MM.1S (cell line): ENCODE data around the gene IMMP2L.
"Not testable (repeated sequence)": the region's sequence is repeated elsewhere in the genome, so short reads cannot be mapped to it uniquely, and the experiment has no call there.

Experiments
- DNase-seq: peaks from one replicate; pipeline ENCODE4 v3.0.0-alpha.2; 2015
- H2AFZ ChIP-seq: fragments of 300-600 bp; sonication (generic); 2 replicates; pipeline ENCODE4 v1.6.0; 2016; ENCODE audit warnings: antibody characterized with exemption, low read length
- H3F3A ChIP-seq: fragments of 300-600 bp; sonication (generic); 2 replicates; pipeline ENCODE4 v1.6.1; 2016; ENCODE audit warnings: mild to moderate bottlenecking, antibody characterized with exemption, low read length, moderate library complexity, mixed read lengths; ENCODE audit not compliant: insufficient read depth
- H3K27ac ChIP-seq: fragments of 300-600 bp; sonication (generic); 2 replicates; pipeline ENCODE4 v1.5.1; 2016; ENCODE audit warnings: mild to moderate bottlenecking, low read length
- H3K27me3 ChIP-seq: fragments of 300-600 bp; sonication (generic); replicated peaks from 2 replicates; pipeline ENCODE4 v1.6.0; 2016; ENCODE audit warnings: low read length; ENCODE audit not compliant: insufficient read depth
- H3K36me3 ChIP-seq: fragments of 300-600 bp; sonication (generic); replicated peaks from 2 replicates; pipeline ENCODE4 v1.6.1; 2016; ENCODE audit warnings: mild to moderate bottlenecking, low read length, mixed read lengths; ENCODE audit not compliant: insufficient read depth
- H3K4me1 ChIP-seq: fragments of 300-600 bp; sonication (generic); 2 replicates; pipeline ENCODE4 v1.6.1; 2016; ENCODE audit warnings: low read length, mixed read lengths
- H3K4me2 ChIP-seq: fragments of 300-600 bp; sonication (generic); 2 replicates; pipeline ENCODE4 v1.6.0; 2016; ENCODE audit warnings: low read depth, low read length
- H3K4me3 ChIP-seq: fragments of 300-600 bp; sonication (generic); 2 replicates; pipeline ENCODE4 v1.5.1; 2016; ENCODE audit warnings: low read length, mixed read lengths
- H3K79me2 ChIP-seq: fragments of 300-600 bp; sonication (generic); 2 replicates; pipeline ENCODE4 v1.6.1; 2016; ENCODE audit warnings: mixed run types, low read length, mixed read lengths
- H3K9ac ChIP-seq: fragments of 300-600 bp; sonication (generic); 2 replicates; pipeline ENCODE4 v1.6.1; 2016; ENCODE audit warnings: low read length, mixed read lengths
- H3K9me2 ChIP-seq: fragments of 300-600 bp; sonication (generic); replicated peaks from 2 replicates; pipeline ENCODE4 v1.6.1; 2016; ENCODE audit warnings: mild to moderate bottlenecking, low read length, mixed read lengths; ENCODE audit not compliant: insufficient read depth
- H3K9me3 ChIP-seq: fragments of 300-600 bp; sonication (generic); replicated peaks from 2 replicates; pipeline ENCODE4 v1.6.1; 2016; ENCODE audit warnings: mild to moderate bottlenecking, low read length, mixed read lengths; ENCODE audit not compliant: insufficient read depth
- H4K20me1 ChIP-seq: fragments of 300-600 bp; sonication (generic); 2 replicates; pipeline ENCODE4 v1.6.1; 2016; ENCODE audit warnings: mild to moderate bottlenecking, low read length, moderate library complexity, mixed read lengths; ENCODE audit not compliant: insufficient read depth
- EZH2 ChIP-seq: fragments of 300-600 bp; sonication (generic); optimal IDR thresholded peaks from 2 replicates; pipeline ENCODE3; 2017; ENCODE audit warnings: low read depth, mild to moderate bottlenecking, antibody characterized with exemption, low read length, mixed read lengths
- EZH2phosphoT487 ChIP-seq: fragments of 300-600 bp; sonication (generic); IDR thresholded peaks from 2 replicates; pipeline ENCODE4 v1.6.1; 2018; ENCODE audit warnings: antibody characterized with exemption, low read length
- TF ChIP-seq, protein P1 (sequence below): fragments of 300-600 bp; sonication (generic); IDR thresholded peaks from 2 replicates; pipeline ENCODE4 v1.5.1; 2016; ENCODE audit warnings: antibody characterized with exemption, low read length, mixed read lengths

The IMMP2L gene

DNA sequence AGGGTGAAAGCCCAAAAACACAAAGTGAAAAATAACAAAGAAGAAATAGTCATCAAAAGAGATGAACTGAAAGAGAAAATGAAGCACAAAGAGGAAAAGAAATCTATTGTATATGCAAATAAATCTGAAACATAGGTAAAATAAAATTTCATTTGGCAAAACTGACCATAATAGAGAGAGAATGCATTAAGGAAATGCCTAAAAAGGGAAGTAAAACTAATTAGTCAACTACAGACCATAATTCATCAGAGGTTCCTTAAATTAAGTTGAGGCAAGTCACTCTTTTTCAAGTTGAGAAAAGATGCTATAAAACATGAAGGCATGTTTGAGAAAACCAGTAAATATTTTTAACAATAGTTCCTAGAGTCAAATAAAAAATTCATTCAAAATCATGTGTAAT lies 238.1 kb downstream of the IMMP2L start:
- Histone ChIP-seq H3K9me2 (no peaks in the 10 kb centered on the region), H2AFZ (no peak overlapping the region), H3K4me1 (peaks cover 14% of the 10 kb centered on the region), H3K9ac (no peak overlapping the region), H3K4me3 (no peak overlapping the region), H3F3A (peaks cover 4% of the 10 kb centered on the region; the same call in 1 of the 2 replicates), H3K4me2 (no peak overlapping the region), H3K27me3 (no peaks in the 10 kb centered on the region), H3K27ac (no peak overlapping the region), H3K79me2 (no peaks in the 10 kb centered on the region), H3K36me3 (no peaks in the 10 kb centered on the region; the same call in 1 of the 2 replicates), H4K20me1 (no peaks in the 10 kb centered on the region), H3K9me3 (no peaks in the 10 kb centered on the region)
- no peak for DNase-seq
- no peak for TF ChIP-seq EZH2phosphoT487
- no peak for TF ChIP-seq EZH2
- TF ChIP-seq, protein P1, sequence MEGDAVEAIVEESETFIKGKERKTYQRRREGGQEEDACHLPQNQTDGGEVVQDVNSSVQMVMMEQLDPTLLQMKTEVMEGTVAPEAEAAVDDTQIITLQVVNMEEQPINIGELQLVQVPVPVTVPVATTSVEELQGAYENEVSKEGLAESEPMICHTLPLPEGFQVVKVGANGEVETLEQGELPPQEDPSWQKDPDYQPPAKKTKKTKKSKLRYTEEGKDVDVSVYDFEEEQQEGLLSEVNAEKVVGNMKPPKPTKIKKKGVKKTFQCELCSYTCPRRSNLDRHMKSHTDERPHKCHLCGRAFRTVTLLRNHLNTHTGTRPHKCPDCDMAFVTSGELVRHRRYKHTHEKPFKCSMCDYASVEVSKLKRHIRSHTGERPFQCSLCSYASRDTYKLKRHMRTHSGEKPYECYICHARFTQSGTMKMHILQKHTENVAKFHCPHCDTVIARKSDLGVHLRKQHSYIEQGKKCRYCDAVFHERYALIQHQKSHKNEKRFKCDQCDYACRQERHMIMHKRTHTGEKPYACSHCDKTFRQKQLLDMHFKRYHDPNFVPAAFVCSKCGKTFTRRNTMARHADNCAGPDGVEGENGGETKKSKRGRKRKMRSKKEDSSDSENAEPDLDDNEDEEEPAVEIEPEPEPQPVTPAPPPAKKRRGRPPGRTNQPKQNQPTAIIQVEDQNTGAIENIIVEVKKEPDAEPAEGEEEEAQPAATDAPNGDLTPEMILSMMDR, result no peak

DNA sequence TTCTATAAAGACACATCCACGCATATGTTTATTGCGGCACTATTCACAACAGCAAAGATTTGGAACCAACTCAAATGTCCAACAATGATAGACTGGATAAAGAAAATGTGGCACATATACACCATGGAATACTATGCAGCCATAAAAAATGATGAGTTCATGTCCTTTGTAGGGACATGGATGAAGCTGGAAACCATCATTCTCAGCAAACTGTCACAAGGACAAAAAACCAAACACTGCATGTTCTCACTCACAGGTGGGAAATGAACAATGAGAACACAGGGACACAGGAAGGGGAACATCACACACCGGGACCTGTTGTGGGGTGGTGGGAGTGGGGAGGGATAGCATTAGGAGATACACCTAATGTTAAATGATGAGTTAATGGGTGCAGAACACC lies 238.6 kb downstream of the IMMP2L start:
- H3K9ac ChIP-seq, H3K36me3 ChIP-seq, H3K79me2 ChIP-seq, H3K9me3 ChIP-seq, DNase-seq, H3F3A ChIP-seq, H4K20me1 ChIP-seq, H3K4me2 ChIP-seq, H3K27me3 ChIP-seq, H3K9me2 ChIP-seq, H2AFZ ChIP-seq, H3K4me3 ChIP-seq, H3K27ac ChIP-seq: not testable (repeated sequence)
- H3K4me1 ChIP-seq, result peaks cover 10% of the 10 kb centered on the region

DNA sequence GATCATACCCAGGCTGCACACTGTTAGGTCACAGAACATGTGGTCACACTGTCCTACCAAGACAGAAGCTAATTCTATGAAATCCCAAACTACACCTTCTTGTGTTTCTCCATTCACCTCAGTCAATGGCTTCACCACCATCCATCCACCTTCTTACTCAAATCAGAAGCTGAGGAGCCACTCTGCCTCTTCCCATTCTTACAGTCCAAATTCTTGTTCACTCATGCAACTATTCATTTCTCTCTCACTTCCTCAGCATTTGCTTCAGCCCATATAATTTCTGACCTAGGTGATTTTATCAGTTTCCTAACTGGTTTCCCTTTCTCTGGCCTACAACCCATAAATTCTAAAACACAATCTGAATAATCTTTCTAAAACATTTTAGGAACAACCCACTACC lies 242.2 kb downstream of the IMMP2L start:
- Histone ChIP-seq H3K9me2 (no peaks in the 10 kb centered on the region), H4K20me1 (no peaks in the 10 kb centered on the region), H3K36me3 (no peaks in the 10 kb centered on the region; the same call in 1 of the 2 replicates), H3K79me2 (no peaks in the 10 kb centered on the region), H3K27me3 (no peaks in the 10 kb centered on the region), H3K4me3 (no peak overlapping the region), H3K27ac (no peak overlapping the region), H3K9ac (no peak overlapping the region), H2AFZ (no peak overlapping the region), H3F3A (no peaks in the 10 kb centered on the region), H3K4me2 (no peak overlapping the region), H3K9me3 (no peaks in the 10 kb centered on the region), H3K4me1 (peaks cover 5% of the 10 kb centered on the region; the same call in 1 of the 2 replicates)
- no peak for TF ChIP-seq EZH2phosphoT487
- TF ChIP-seq, protein P1, result no peak
- TF ChIP-seq EZH2, result no peak
- DNase-seq, result no peak

DNA sequence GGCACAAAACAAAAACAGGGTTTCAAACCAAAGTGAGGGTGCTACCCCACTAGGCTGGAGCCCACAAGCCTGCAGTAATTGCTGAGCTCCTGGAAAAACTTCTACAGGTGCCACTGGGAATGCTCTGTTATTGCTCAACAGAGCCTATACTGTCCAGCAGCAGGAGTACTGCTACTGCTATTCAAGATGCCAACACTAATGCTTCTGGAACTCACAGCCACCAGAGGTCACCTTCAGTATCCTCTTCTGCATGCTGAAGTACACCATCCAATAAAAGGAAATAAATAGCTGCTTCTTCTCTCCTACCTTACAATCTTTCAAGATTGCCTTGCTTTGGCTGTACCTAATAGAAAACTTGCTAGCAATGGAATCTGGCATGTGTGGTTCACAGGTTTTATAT lies 249.3 kb downstream of the IMMP2L start:
- Histone ChIP-seq H3K27me3 (no peaks in the 10 kb centered on the region), H4K20me1 (no peaks in the 10 kb centered on the region), H3K36me3 (no peaks in the 10 kb centered on the region), H2AFZ (no peak overlapping the region), H3K4me3 (no peak overlapping the region), H3K79me2 (no peaks in the 10 kb centered on the region), H3K27ac (no peak overlapping the region), H3K4me2 (no peak overlapping the region), H3F3A (no peaks in the 10 kb centered on the region), H3K4me1 (no peaks in the 10 kb centered on the region), H3K9me2 (no peaks in the 10 kb centered on the region), H3K9me3 (no peaks in the 10 kb centered on the region), H3K9ac (no peak overlapping the region)
- DNase-seq, result no peak
- TF ChIP-seq EZH2phosphoT487 (no peak), EZH2 (no peak)
- TF ChIP-seq, protein P1, result no peak
